H1 (cell line): ENCODE data around the gene HERC4.

Experiments
- CTCF ChIP-seq, 3 experiments: IDR thresholded peaks; 1 replicate in 2 of 3; 2 replicates in 1 of 3; pipeline versions ENCODE4 v1.5.1 to v1.6.1; 2011; ENCODE audit warnings: low read length in 3 of 3, mild to moderate bottlenecking in 3 of 3, inconsistent platforms in 2 of 3, low read depth in 1 of 3, moderate library complexity in 1 of 3; ENCODE audit not compliant: insufficient read depth in 1 of 3; ENCODE audit errors: control extremely low read depth in 1 of 3
- GABPA ChIP-seq: IDR thresholded peaks from 2 replicates; pipeline ENCODE4 v1.6.1; 2011; ENCODE audit warnings: mild to moderate bottlenecking, low read length, moderate library complexity, borderline replicate concordance; ENCODE audit not compliant: insufficient read depth
- POLR2A ChIP-seq, 2 experiments: IDR thresholded peaks; 1 replicate in 1 of 2; 2 replicates in 1 of 2; pipeline ENCODE4 v1.6.1; 2011; ENCODE audit warnings: low read depth in 2 of 2, low read length in 2 of 2, mild to moderate bottlenecking in 2 of 2; ENCODE audit errors: control extremely low read depth in 1 of 2
- POU5F1 ChIP-seq: IDR thresholded peaks from 2 replicates; pipeline ENCODE4 v1.6.1; 2011; ENCODE audit warnings: low read depth, mild to moderate bottlenecking, low read length, moderate library complexity
- RAD21 ChIP-seq, 2 experiments: IDR thresholded peaks in 1 of 2; conservative IDR thresholded peaks in 1 of 2; 2 replicates each; pipeline ENCODE4 v1.6.1; 2011; ENCODE audit warnings: low read depth in 2 of 2, low read length in 2 of 2, improper control_type of control experiment in 1 of 2, inconsistent platforms in 1 of 2, mild to moderate bottlenecking in 1 of 2, moderate library complexity in 1 of 2
- TBP ChIP-seq: IDR thresholded peaks from 2 replicates; pipeline ENCODE4 v1.6.1; 2011; ENCODE audit warnings: low read depth, low read length, improper control_type of control experiment
- USF2 ChIP-seq: IDR thresholded peaks from 2 replicates; pipeline ENCODE4 v1.6.1; 2011; ENCODE audit warnings: low read length, improper control_type of control experiment

GRCh38 chr10:67975871-67976270 lies 99.2 kb downstream of the HERC4 start:
- no peak for TF ChIP-seq RAD21 (IDR thresholded peaks at IDR 0.05 in 1 of 2, conservative IDR thresholded peaks at IDR 0.05 in 1 of 2; ENCODE audit: low read depth in 2 of 2, low read length in 2 of 2)
- TF ChIP-seq CTCF (IDR thresholded peaks at IDR 0.05; ENCODE audit: control extremely low read depth in 1 of 3, insufficient read depth in 1 of 3, low read depth in 1 of 3, low read length in 3 of 3) = no peak
- no peak for TF ChIP-seq USF2
- no peak for TF ChIP-seq POLR2A (IDR thresholded peaks at IDR 0.05; ENCODE audit: control extremely low read depth in 1 of 2, low read depth in 2 of 2, low read length in 2 of 2)
- no peak for TF ChIP-seq TBP
- no peak for TF ChIP-seq GABPA
- no peak for TF ChIP-seq POU5F1
